Effector CD8-positive, alpha-beta T cell (primary cell): Measurements from ENCODE around the gene EIF4A3.

Experiments used
- DNase-seq: peaks from one replicate; lab custom pipeline; 2025; lab: John Stamatoyannopoulos, UW

The EIF4A3 gene

GRCh38 chr17:80111702-80112470 is 35.0 kb downstream of the EIF4A3 start:
- no peak for DNase-seq

- DNase-seq, result no peak
Measured at GRCh38 chr17:80110927-80111701, 35.8 kb downstream of the EIF4A3 start.

- no peak for DNase-seq
Measured at GRCh38 chr17:80110447-80110812, 36.5 kb downstream of the EIF4A3 start.

GRCh38 chr17:80109713-80110446 is 37.0 kb downstream of the EIF4A3 start:
- no peak for DNase-seq

- DNase-seq, result no peak
Measured at GRCh38 chr17:80109066-80109660, 37.8 kb downstream of the EIF4A3 start.

- DNase-seq, result no peak
Measured at GRCh38 chr17:80108036-80108971, 38.6 kb downstream of the EIF4A3 start.

- DNase-seq, result no peak
Measured at GRCh38 chr17:80107231-80108021, 39.5 kb downstream of the EIF4A3 start.

GRCh38 chr17:80106751-80107150 is 40.2 kb downstream of the EIF4A3 start:
- DNase-seq, result no peak

GRCh38 chr17:80106176-80106575 is 40.8 kb downstream of the EIF4A3 start:
- no peak for DNase-seq

- no peak for DNase-seq
Measured at GRCh38 chr17:80105762-80106161, 41.2 kb downstream of the EIF4A3 start.

GRCh38 chr17:80104956-80105375 is 42.0 kb downstream of the EIF4A3 start:
- DNase-seq, result no peak

- DNase-seq, result no peak
Measured at GRCh38 chr17:80104321-80104955, 42.5 kb downstream of the EIF4A3 start.

- DNase-seq, result no peak
Measured at GRCh38 chr17:80103449-80104085, 43.4 kb downstream of the EIF4A3 start.

GRCh38 chr17:80102664-80103448 is 44.1 kb downstream of the EIF4A3 start:
- DNase-seq, result no peak

GRCh38 chr17:80101946-80102663 is 44.8 kb downstream of the EIF4A3 start:
- DNase-seq, result no peak

GRCh38 chr17:80101011-80101945 is 45.6 kb downstream of the EIF4A3 start, which contains the start of gene GAA:
Gene GAA, plus strand, starts transcription at chr17:80101581. Its CDS starts 3,006 bp downstream, at chr17:80104587.
- peak; percentile 87 for DNase-seq

GRCh38 chr17:80100035-80100323 is 46.9 kb downstream of the EIF4A3 start:
- DNase-seq, result no peak
